ENCODE measurements around the gene SRGAP2C.
"Not testable (repeated sequence)": the region's sequence is repeated elsewhere in the genome, so short reads cannot be mapped to it uniquely, and the experiment has no call there.

Gene SRGAP2C

DNA sequence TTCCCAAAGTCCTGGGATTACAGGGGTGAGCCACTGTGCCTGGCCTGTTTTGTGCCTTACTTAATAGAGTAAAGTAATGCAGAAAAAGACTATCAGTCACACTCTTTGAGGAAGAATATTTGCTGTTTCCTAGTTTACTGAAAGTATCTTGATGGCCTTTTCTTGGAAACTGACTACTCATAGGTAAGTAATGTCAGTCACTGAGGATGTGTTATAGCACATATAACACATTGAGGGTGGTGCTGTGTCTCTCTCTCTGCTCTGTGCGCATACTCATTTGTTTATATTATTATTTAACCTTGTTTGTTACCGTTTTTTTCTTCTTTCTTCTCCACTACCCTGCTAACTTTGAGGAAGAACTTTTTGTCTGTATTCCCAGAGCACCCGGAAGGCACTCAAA is 93.4 kb downstream of the SRGAP2C start:
- DNase-seq (ENCODE audit: low read depth in 2 of 3, low spot score in 1 of 3): not testable (repeated sequence)

DNA sequence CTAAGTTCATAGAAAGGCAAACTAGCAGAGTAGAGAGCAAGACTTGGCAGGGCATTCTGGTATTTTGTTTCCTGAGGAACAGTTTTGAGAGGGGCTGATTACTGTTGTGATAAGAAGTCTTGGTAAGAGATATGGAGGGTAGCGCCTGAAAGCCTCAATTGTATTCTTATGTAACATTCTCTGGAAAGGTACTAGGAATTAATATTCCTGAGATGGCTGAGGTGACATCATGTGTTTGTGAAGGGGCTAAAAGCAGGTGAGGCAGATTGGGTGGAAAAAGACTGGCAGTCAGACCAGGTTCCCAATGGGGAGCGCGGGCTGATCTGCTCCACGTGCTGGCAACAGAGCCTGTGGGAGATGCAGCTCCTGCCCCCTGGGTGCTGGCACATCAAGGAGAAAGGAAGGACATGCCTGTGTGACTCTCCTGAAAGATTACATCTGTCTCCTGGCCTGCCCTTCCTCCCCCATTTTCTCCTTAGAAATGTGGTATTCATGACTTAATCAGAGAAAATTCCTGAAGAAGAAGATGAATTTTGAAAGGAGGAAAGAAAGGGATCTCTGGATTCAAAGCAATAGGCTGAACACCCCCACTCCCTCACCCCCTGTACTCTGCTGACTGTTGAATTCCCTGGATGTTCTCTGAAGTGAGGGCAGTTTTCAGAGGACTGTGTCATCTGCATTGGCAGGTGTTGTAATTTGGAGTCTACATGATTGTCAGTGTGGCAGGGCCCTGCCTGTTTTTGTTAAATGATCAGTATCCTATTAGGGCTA is 94.2 kb downstream of the SRGAP2C start:
- DNase-seq (ENCODE audit: low read depth in 2 of 3, low spot score in 1 of 3): not testable (repeated sequence)

DNA sequence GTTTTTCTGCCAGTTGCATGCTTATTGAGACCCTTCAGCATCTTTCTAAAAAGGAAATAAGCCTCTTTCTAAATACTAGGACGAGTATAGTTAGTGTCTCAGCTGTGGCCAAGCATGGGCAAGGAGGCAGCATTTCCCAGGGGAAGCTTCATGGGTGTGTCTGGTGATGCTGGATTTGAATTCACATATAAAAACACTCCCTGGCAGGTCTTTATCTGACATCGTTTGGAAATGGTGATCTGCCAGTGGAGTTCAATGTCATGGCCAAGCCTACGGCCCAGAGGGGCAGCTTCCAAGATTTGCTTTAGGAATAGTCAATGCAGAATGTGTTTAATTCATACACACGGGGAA is 94.7 kb downstream of the SRGAP2C start:
- DNase-seq (ENCODE audit: low read depth in 2 of 3, low spot score in 1 of 3): not testable (repeated sequence)

GRCh38 chr1:121280699-121281317 is 96.0 kb downstream of the SRGAP2C start:
- not testable (repeated sequence) for DNase-seq (ENCODE audit: low read depth in 2 of 3, low spot score in 1 of 3)

- DNase-seq (ENCODE audit: low read depth in 2 of 3, low spot score in 1 of 3): not testable (repeated sequence)
These were observed 96.7 kb downstream of the SRGAP2C start for GRCh38 chr1:121281480-121281879.

DNA sequence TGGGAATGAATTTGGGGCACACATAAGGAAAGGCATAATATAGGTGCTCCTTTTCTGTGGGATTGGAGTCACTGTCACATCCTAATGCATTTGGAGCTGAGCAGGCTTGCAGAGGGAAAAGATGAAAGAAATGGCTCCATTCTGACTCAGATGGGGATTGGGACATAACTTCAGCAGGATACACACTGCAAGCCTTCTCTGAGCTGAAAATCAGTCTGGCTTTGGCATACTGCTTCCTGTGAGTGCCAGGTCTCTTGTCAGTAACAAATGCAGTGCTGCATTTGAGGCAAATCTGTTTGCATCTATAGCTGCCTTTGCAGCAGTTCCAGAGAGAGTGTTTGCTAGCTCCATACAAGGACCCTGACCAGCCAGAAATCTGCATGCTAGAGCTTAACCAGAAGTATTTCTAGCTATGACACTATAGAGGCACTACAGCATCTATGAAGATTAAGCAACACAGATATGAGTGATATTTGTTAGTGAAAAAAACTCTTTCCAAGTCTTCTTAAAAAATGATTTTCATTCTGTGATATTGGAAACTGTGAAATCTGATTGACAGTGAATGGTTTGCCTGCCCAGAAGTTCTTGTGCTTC is 98.9 kb downstream of the SRGAP2C start:
- DNase-seq (ENCODE audit: low read depth in 2 of 3, low spot score in 1 of 3): not testable (repeated sequence)

DNA sequence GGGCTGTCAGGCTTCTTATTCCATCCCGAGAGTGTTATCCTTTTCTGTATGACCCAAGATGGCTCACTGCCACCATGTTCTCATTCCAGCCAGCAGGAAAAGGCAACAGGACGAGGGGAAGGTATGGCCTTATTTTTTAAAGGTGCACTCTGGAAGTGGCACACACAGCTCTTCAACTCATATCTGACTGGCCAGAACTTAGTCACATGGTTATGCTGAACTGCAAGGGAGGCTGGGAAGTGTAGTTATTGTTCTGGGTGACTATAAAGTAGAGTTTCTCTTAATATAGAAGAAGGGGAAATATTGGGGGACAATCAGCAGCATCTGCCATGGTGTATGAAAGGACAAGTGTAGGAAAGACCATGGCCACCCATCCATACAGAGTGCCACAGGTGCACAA is 107.8 kb downstream of the SRGAP2C start:
- not testable (repeated sequence) for DNase-seq (ENCODE audit: low read depth in 2 of 3, low spot score in 1 of 3)

DNA sequence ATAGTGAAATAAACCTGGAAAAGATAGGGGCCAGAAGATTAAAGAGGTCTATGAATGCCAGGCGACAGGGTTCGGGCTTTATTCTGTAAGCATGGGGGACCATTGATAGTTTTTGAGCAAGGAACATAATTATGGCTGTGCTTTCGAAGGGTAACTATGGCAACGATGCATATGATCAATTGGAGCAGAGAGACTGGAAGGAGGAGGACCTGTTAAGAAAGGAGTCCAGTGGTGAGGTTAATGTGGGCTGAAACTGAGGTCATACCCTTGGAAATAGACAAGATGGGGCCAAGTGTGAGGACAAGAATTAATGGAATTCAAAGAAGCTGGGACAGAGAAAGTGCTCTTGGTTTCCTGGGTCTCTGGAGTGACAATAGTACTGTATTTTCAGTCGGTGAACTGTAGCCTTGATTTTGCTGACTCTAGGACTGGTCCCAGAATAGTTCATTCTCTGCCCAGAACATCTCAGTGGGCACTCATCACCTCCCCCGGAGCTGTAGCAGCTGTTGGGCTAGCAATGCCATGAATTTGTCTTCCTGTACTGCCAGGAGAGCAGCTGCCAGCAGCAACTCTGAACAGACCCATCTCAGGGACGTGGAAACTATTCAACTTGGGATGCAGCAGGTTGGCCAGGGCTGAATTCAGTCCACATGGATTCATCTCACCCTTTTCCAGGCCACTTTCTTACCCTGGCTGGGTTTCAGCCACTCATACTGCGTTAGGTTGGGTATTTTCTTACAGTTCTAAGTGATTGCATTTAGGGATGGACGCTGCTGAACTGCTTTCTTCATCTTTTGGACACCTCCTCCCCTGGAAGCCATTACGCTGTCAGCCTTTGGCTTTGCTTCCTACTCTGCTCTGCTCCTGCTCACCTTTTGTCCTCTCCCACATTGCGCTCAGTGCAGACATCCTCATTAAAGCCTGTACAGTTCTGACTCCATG is 108.8 kb downstream of the SRGAP2C start:
- not testable (repeated sequence) for DNase-seq (ENCODE audit: low read depth in 2 of 3, low spot score in 1 of 3)

DNA sequence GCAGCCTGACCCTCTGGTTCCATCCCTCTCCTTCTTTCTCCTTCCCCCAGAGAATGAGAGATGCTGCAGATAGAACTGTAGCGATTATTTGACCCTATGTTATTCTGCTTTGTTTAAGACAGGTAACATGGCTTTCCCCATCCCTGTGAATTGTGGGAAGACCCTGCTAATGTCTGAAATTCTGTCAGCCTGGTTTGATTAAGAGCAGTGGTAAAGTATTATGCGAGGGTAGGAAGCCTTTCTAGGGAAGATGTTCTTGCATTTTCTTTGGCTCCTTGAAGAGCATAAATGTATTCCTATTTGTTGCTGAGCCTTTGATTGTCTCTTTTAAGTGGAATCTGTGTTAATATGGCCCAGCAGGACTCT is 109.4 kb downstream of the SRGAP2C start:
- DNase-seq (ENCODE audit: low read depth in 2 of 3, low spot score in 1 of 3): not testable (repeated sequence)

- DNase-seq (ENCODE audit: low read depth in 2 of 3, low spot score in 1 of 3): not testable (repeated sequence)
These were observed 111.8 kb downstream of the SRGAP2C start for GRCh38 chr1:121296563-121296962.

DNA sequence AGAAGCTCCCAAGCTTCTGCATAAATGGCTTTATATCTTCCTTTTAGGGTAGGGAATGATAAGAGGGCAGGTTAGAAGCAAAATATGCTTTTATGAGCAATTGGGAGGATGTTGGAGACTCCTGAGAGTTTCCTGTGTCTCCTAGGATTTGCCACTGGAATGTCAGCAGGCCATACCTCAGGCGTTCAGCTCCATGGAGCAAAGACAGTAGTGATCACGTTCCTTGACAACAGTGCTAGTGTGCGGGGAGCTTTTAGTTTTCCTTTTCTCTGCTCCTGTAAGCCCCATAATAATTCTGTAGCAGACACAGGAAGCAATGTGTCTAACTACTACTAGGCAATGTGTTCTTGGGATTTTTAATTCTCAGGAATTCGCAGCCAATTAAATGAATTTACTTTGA is 113.8 kb downstream of the SRGAP2C start:
- DNase-seq (ENCODE audit: low read depth in 2 of 3, low spot score in 1 of 3): not testable (repeated sequence)

GRCh38 chr1:121299514-121300149 is 114.9 kb downstream of the SRGAP2C start:
- DNase-seq (ENCODE audit: low read depth in 2 of 3, low spot score in 1 of 3): not testable (repeated sequence)

DNA sequence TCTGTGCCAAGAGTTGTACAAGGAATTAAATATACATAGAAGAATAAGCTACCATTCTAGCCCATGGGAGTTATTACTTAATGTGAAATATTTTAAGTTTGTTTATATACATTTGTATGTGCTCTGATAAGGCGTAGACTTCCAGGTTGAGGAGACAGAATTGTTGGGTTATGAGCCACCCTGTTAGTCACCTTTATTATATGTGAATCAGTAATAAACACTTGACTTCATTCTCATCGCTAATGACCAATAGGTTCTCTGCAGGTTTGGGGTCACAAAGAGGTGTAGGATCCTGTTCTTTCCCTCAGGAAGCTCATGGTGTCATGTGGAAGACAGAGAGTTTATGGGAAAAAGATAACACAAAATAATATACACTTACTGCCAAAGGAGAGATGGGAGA is 117.1 kb downstream of the SRGAP2C start:
- not testable (repeated sequence) for DNase-seq (ENCODE audit: low read depth in 2 of 3, low spot score in 1 of 3)

DNA sequence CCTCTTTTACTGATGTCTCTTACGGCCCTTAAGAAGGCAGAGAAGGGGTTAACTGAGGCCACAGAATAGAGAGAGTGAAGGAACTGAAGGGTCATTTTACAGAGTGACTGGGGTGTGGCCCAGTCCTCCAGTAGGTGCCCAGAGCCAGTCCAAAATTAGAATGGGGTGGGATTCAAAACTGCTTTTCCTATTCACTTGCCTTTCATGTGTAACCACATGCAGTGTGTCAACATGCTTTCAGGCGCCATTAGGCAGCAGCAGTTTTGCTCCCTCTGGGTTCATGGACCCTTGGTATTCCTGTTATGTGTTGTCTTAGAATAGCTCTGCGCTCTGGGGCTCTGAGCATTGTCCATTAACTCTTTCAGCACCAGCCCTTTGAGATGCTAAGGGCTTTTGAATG is 123.0 kb downstream of the SRGAP2C start:
- not testable (repeated sequence) for DNase-seq (ENCODE audit: low read depth in 2 of 3, low spot score in 1 of 3)

DNA sequence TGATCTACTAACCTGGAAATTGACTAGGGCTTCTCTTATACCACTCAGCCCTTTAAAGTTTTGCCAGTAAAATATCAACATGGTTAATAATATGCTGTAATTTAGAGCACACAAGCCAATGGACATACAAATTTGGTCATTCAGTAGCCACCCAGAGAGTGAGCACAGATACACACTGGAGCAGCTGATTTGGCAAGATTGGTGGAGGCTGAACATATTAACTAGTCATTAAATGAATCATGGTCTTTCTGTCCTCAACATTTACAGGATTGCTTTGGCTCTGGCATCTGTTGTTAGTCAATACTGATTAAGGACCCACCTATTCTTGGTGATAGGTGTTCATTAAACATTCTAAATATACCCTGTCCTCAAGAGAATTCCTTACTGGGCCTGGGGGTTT is 130.7 kb downstream of the SRGAP2C start:
- not testable (repeated sequence) for DNase-seq (ENCODE audit: low read depth in 2 of 3, low spot score in 1 of 3)

DNA sequence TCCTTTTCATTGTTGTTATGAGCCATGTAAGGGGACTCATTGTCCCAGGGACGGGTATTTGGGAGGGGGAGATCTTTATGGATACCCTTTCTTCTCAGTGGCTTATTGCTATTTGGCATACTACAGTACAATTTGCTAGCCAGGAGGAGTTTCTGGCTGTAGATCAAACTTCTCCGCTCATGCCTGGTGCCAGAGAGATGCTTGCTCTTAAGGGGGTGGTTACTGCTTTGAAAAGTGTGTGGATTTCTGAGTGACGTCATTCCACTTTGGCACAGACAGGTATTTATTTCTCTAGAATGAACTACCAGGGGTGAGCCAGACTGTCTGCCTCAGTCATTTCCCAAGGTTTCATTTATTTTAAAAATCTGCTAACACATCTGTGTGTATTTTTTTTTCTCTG is 131.3 kb downstream of the SRGAP2C start:
- DNase-seq (ENCODE audit: low read depth in 2 of 3, low spot score in 1 of 3): not testable (repeated sequence)

GRCh38 chr1:121317491-121318468 is 133.0 kb downstream of the SRGAP2C start:
- not testable (repeated sequence) for DNase-seq (ENCODE audit: low read depth in 2 of 3, low spot score in 1 of 3)

- not testable (repeated sequence) for DNase-seq (ENCODE audit: low read depth in 2 of 3, low spot score in 1 of 3)
These were observed 133.9 kb downstream of the SRGAP2C start for GRCh38 chr1:121318687-121319086.

DNA sequence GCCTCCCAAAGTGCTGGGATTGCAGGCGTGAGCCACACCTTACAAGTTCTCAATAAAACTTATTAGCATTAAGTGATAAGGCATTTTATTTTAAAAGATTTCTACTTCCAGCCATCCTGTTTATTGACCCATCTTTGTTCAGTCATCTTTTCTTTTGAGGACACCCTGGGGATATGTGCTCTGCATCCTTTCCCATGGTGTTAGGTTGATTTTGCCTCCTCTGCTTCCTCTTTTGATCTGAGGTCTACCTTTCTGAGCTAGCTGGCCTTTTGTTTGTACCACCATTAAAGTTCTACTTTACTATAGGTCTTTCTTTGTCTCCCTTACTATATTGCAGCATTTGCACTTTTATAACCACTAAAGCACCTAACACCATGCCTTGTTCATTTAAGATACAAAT is 136.9 kb downstream of the SRGAP2C start:
- not testable (repeated sequence) for DNase-seq (ENCODE audit: low read depth in 2 of 3, low spot score in 1 of 3)
